PFSK-1 (cell line): ENCODE results near the gene TCF12.

Source experiments
- POLR2AphosphoS5 ChIP-seq: IDR thresholded peaks from 2 replicates; pipeline ENCODE4 v1.6.1; 2012; ENCODE audit warnings: low read depth, mild to moderate bottlenecking, control low read depth, low read length, moderate library complexity
- SIN3A ChIP-seq: IDR thresholded peaks from 2 replicates; pipeline ENCODE4 v1.6.1; 2012; ENCODE audit warnings: mild to moderate bottlenecking, low read length, moderate library complexity, borderline replicate concordance; ENCODE audit not compliant: insufficient read depth
- TAF1 ChIP-seq: IDR thresholded peaks from 2 replicates; pipeline ENCODE4 v1.6.1; 2012; ENCODE audit warnings: low read length, control low read depth, borderline replicate concordance; ENCODE audit not compliant: insufficient read depth
- TF ChIP-seq, protein P1 (sequence below), 2 experiments: IDR thresholded peaks; 2 replicates each; pipeline versions ENCODE4 v1.6.1 to v1.8.0; 2011 to 2012; ENCODE audit warnings: low read depth in 2 of 2, low read length in 2 of 2, control low read depth in 1 of 2, inconsistent platforms in 1 of 2, mild to moderate bottlenecking in 1 of 2, moderate library complexity in 1 of 2; ENCODE audit not compliant: insufficient read depth in 1 of 2

DNA sequence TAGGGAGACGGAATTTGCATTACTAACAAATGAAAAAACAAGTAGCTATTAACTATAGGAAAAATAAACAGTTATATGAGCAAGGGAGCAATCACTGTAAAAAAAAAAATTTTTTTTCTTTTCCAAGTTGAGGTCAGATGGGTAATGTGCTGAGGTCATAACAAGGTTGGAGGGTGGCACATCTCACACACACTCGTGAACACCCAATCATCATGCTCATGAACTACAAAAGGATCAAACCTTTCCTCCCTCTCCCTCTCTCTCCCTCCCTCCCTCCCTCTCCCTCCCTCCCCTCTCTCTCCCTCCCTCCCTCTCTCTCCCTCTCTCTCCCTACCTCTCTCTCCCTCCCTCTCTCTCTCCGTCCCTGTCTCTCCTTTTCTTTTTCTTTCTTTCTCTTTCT is 360.0 kb downstream of the TCF12 start:
- TF ChIP-seq POLR2AphosphoS5, result no peak
- no peak for TF ChIP-seq SIN3A
- TF ChIP-seq, protein P1, sequence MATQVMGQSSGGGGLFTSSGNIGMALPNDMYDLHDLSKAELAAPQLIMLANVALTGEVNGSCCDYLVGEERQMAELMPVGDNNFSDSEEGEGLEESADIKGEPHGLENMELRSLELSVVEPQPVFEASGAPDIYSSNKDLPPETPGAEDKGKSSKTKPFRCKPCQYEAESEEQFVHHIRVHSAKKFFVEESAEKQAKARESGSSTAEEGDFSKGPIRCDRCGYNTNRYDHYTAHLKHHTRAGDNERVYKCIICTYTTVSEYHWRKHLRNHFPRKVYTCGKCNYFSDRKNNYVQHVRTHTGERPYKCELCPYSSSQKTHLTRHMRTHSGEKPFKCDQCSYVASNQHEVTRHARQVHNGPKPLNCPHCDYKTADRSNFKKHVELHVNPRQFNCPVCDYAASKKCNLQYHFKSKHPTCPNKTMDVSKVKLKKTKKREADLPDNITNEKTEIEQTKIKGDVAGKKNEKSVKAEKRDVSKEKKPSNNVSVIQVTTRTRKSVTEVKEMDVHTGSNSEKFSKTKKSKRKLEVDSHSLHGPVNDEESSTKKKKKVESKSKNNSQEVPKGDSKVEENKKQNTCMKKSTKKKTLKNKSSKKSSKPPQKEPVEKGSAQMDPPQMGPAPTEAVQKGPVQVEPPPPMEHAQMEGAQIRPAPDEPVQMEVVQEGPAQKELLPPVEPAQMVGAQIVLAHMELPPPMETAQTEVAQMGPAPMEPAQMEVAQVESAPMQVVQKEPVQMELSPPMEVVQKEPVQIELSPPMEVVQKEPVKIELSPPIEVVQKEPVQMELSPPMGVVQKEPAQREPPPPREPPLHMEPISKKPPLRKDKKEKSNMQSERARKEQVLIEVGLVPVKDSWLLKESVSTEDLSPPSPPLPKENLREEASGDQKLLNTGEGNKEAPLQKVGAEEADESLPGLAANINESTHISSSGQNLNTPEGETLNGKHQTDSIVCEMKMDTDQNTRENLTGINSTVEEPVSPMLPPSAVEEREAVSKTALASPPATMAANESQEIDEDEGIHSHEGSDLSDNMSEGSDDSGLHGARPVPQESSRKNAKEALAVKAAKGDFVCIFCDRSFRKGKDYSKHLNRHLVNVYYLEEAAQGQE (IDR thresholded peaks at IDR 0.05; ENCODE audit: insufficient read depth in 1 of 2, low read depth in 2 of 2, low read length in 2 of 2), result no peak
- TF ChIP-seq TAF1, result no peak
